Uterus (tissue), 4 donors: ENCODE measurements around the gene DCDC2B. TPM values are rescaled to one million over a fixed set of nuclear protein-coding genes. Genes with fewer than 3 reads are reported as not detected.

Source experiments
- DNase-seq, 2 donors: peaks; one replicate each; pipeline ENCODE4 v3.0.0-alpha.2; 2019 to 2020
- H3K27ac ChIP-seq, 2 donors: fragments of 200-600 bp; sonication (generic); 1 replicate in 1 of 2; 2 replicates in 1 of 2; pipeline ENCODE4 v1.5.1; 2016 to 2018
- H3K27me3 ChIP-seq, 2 donors: fragments of 200-600 bp; sonication (generic); one replicate each; pipeline ENCODE4 v1.5.1; 2018 to 2019; ENCODE audit warnings: control low read depth in 1 of 2
- H3K36me3 ChIP-seq, 2 donors: fragments of 200-600 bp; sonication (generic); one replicate each; pipeline ENCODE4 v1.5.1; 2019; ENCODE audit warnings: control low read depth in 1 of 2
- H3K4me1 ChIP-seq, 2 donors: fragments of 200-600 bp; sonication (generic); one replicate each; pipeline ENCODE4 v1.5.1; 2018 to 2019; ENCODE audit warnings: control low read depth in 1 of 2
- H3K4me3 ChIP-seq, 2 donors: fragments of 200-600 bp; sonication (generic); 1 replicate in 1 of 2; 2 replicates in 1 of 2; pipeline ENCODE4 v1.5.1; 2018 to 2019; ENCODE audit warnings: mild to moderate bottlenecking in 1 of 2
- H3K9me3 ChIP-seq, 2 donors: fragments of 200-600 bp; sonication (generic); one replicate each; pipeline ENCODE4 v1.5.1; 2019; ENCODE audit warnings: control low read depth in 1 of 2
- CTCF ChIP-seq, 4 experiments: fragments of 200-600 bp in 2 of 4; fragments of 450-650 bp in 2 of 4; sonication (generic) in 2 of 4; IDR thresholded peaks; one replicate each; pipeline ENCODE4 v1.5.1; 2016 to 2019; ENCODE audit warnings: antibody characterized with exemption in 4 of 4, mild to moderate bottlenecking in 2 of 4, moderate library complexity in 1 of 4
- POLR2A ChIP-seq, 2 donors: fragments of 450-650 bp; IDR thresholded peaks; one replicate each; pipeline ENCODE4 v1.6.1; 2016; ENCODE audit warnings: antibody characterized with exemption in 2 of 2, mild to moderate bottlenecking in 1 of 2, moderate library complexity in 1 of 2
- intact Hi-C: fragments of 100-400 bp; cut with DNase I; formaldehyde crosslinking; loops from one replicate; pipeline ENCODE4 v1.15.1; 2023; ENCODE audit warnings: low total_unique reads
- total RNA-seq, 4 donors: library from RNA; depleted of rRNA in 3 of 4; stranded (reverse); fragments of >200 nt in 3 of 4; gene quantifications; one replicate each; pipeline versions ENCODE4 v1.1.0 to v1.2.4, GENCODE V29; 2014 to 2023
- donor health status: DM: yes; HTN: yes; CAD: no.

The DCDC2B gene
- total RNA-seq, 4 donors from 2014 or later: 0.26 to 0.62 TPM; not detected in 2

GRCh38 chr1:32241001-32241763, 32.3 kb downstream of the DCDC2B start:
- DNase-seq: peak; percentile 52 to 67
- Histone ChIP-seq H3K36me3 (no peaks in the 10 kb centered on the region), H3K4me1 (peaks cover 0 to 6% of the 10 kb centered on the region in 2 donors), H3K4me3 (peak overlapping the region; percentile 60 to 68), H3K27me3 (no peaks in the 10 kb centered on the region), H3K27ac (peak overlapping the region; percentile 79 to 85), H3K9me3 (no peaks in the 10 kb centered on the region)
- TF ChIP-seq CTCF (IDR thresholded peaks at IDR 0.05): no peak
- TF ChIP-seq POLR2A (IDR thresholded peaks at IDR 0.05): no peak
- intact Hi-C loops: loop anchor here (10.0 kb wide), 1 partner anchor 74 kb away; no protein-coding TSS in a partner anchor

GRCh38 chr1:32242341-32242851, 33.5 kb downstream of the DCDC2B start:
- TF ChIP-seq CTCF (IDR thresholded peaks at IDR 0.05) (no peak), POLR2A (IDR thresholded peaks at IDR 0.05) (no peak)
- peak overlapping the region in 1 of 2 donors; percentile 85 for H3K27ac ChIP-seq
- H3K4me3 ChIP-seq: no peak overlapping the region
- peak in 1 of 2 donors; percentile 29 for DNase-seq
- H3K9me3 ChIP-seq: no peaks in the 10 kb centered on the region
- no peaks in the 10 kb centered on the region for H3K27me3 ChIP-seq
- no peaks in the 10 kb centered on the region for H3K36me3 ChIP-seq
- intact Hi-C loops: loop anchor here (10.0 kb wide), 1 partner anchor 72 kb away; no protein-coding TSS in a partner anchor
- peaks cover 0 to 6% of the 10 kb centered on the region in 2 donors for H3K4me1 ChIP-seq

GRCh38 chr1:32246888-32247273, 38.0 kb downstream of the DCDC2B start, which contains the start of gene FAM167B:
FAM167B (plus strand) TSS chr1:32247222; CDS start chr1:32247422, 200 bp downstream.
- peak within 1 kb of the TSS; percentile 67 for H3K27ac ChIP-seq
- no peaks in the 10 kb centered on the region for H3K27me3 ChIP-seq
- H3K9me3 ChIP-seq: no peaks in the 10 kb centered on the region
- no peak within 1 kb of the TSS for H3K4me3 ChIP-seq
- DNase-seq: peak; percentile 44 to 74
- no peak for TF ChIP-seq POLR2A (IDR thresholded peaks at IDR 0.05)
- intact Hi-C loops: loop anchor here (10.0 kb wide), 1 partner anchor 68 kb away; no protein-coding TSS in a partner anchor
- H3K4me1 ChIP-seq: no peaks in the 10 kb centered on the region
- no peaks in the 10 kb centered on the region for H3K36me3 ChIP-seq

- intact Hi-C loops: loop anchor here (10.0 kb wide), 1 partner anchor 67 kb away; no protein-coding TSS in a partner anchor
- Histone ChIP-seq H3K27me3 (no peaks in the 10 kb centered on the region), H3K4me3 (no peak overlapping the region), H3K36me3 (no peaks in the 10 kb centered on the region), H3K4me1 (no peaks in the 10 kb centered on the region), H3K27ac (peak overlapping the region; percentile 67), H3K9me3 (no peaks in the 10 kb centered on the region)
- TF ChIP-seq CTCF (IDR thresholded peaks at IDR 0.05): no peak
- TF ChIP-seq POLR2A (IDR thresholded peaks at IDR 0.05): no peak
- DNase-seq: peak in 1 of 2 donors; percentile 21
Observed at GRCh38 chr1:32247452-32247851, 38.6 kb downstream of the DCDC2B start.

GRCh38 chr1:32247983-32248889, 39.3 kb downstream of the DCDC2B start:
- Histone ChIP-seq H3K9me3 (no peaks in the 10 kb centered on the region), H3K4me1 (no peaks in the 10 kb centered on the region), H3K4me3 (no peak overlapping the region), H3K36me3 (no peaks in the 10 kb centered on the region), H3K27ac (peak overlapping the region; percentile 67), H3K27me3 (no peaks in the 10 kb centered on the region)
- peak; percentile 73 to 84 for DNase-seq
- TF ChIP-seq POLR2A (IDR thresholded peaks at IDR 0.05) (no peak), CTCF (IDR thresholded peaks at IDR 0.05) (peak; percentile 61 to 84 (median 82))
- intact Hi-C loops: loop anchor here (10.0 kb wide), 1 partner anchor 67 kb away; no protein-coding TSS in a partner anchor
